ENCODE results near the gene SLC14A1.

DNA sequence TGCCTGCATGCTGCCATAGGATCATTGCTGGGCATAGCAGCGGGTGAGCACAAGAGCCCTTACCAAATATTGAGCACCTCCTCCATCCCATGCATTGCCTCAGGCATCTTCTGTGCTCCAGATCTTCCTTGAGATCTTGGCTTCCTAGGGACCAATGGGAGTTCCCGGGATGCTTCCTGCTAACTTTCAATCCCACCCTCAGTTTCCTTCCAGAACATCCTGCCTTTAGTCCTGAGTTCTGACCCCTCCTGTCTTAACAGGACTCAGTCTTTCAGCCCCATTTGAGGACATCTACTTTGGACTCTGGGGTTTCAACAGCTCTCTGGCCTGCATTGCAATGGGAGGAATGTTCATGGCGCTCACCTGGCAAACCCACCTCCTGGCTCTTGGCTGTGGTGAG lies 15.3 kb downstream of the SLC14A1 start:
- no peak for TF ChIP-seq EZH2phosphoT487 (IDR thresholded peaks at IDR 0.05; ENCODE audit: borderline replicate concordance, low read length)
- TF ChIP-seq EZH2 (IDR thresholded peaks at IDR 0.05; ENCODE audit: low read length, unreplicated experiment), result no peak
- TF ChIP-seq, protein P1, sequence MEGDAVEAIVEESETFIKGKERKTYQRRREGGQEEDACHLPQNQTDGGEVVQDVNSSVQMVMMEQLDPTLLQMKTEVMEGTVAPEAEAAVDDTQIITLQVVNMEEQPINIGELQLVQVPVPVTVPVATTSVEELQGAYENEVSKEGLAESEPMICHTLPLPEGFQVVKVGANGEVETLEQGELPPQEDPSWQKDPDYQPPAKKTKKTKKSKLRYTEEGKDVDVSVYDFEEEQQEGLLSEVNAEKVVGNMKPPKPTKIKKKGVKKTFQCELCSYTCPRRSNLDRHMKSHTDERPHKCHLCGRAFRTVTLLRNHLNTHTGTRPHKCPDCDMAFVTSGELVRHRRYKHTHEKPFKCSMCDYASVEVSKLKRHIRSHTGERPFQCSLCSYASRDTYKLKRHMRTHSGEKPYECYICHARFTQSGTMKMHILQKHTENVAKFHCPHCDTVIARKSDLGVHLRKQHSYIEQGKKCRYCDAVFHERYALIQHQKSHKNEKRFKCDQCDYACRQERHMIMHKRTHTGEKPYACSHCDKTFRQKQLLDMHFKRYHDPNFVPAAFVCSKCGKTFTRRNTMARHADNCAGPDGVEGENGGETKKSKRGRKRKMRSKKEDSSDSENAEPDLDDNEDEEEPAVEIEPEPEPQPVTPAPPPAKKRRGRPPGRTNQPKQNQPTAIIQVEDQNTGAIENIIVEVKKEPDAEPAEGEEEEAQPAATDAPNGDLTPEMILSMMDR (conservative IDR thresholded peaks at IDR 0.05; ENCODE audit: low read depth, low read length), result no peak

Measured in PC-3 (cell line).